CD4-positive, alpha-beta T cell treated with Interleukin-12 subunit alpha and Interleukin-12 subunit beta, for 1 hour (primary cell): Measurements from ENCODE around the gene DNM3.

ENCODE experiments used
- DNase-seq: peaks from one replicate; pipeline ENCODE4 v3.0.0-alpha.2; 2020

DNM3 gene

GRCh38 chr1:171819946-171820345, 21.4 kb upstream of the DNM3 start:
- no peak for DNase-seq

- no peak for DNase-seq
These were observed 14.3 kb upstream of the DNM3 start for GRCh38 chr1:171826973-171827372.

GRCh38 chr1:171828794-171829193, 12.5 kb upstream of the DNM3 start:
- no peak for DNase-seq

- DNase-seq = no peak
These were observed 8.0 kb upstream of the DNM3 start for GRCh38 chr1:171833091-171833825.

- no peak for DNase-seq
These were observed 6.5 kb upstream of the DNM3 start for GRCh38 chr1:171834821-171835220.

GRCh38 chr1:171835891-171836290, 5.4 kb upstream of the DNM3 start:
- DNase-seq = no peak

GRCh38 chr1:171841931-171842761, 848 bp downstream of the DNM3 start:
- DNase-seq = peak; percentile 17

- no peak for DNase-seq
These were observed 3.1 kb downstream of the DNM3 start for GRCh38 chr1:171844381-171844780.

- DNase-seq = no peak
These were observed 4.7 kb downstream of the DNM3 start for GRCh38 chr1:171845998-171846397.

GRCh38 chr1:171849245-171849898, 8.1 kb downstream of the DNM3 start:
- DNase-seq = no peak

- DNase-seq = no peak
These were observed 9.5 kb downstream of the DNM3 start for GRCh38 chr1:171850651-171851350.

GRCh38 chr1:171852272-171852671, 11.0 kb downstream of the DNM3 start:
- no peak for DNase-seq

GRCh38 chr1:171855381-171855780, 14.1 kb downstream of the DNM3 start:
- no peak for DNase-seq

- DNase-seq = no peak
These were observed 17.4 kb downstream of the DNM3 start for GRCh38 chr1:171858696-171859095.

GRCh38 chr1:171860696-171861095, 19.4 kb downstream of the DNM3 start:
- DNase-seq = no peak

- DNase-seq = no peak
These were observed 22.2 kb downstream of the DNM3 start for GRCh38 chr1:171863531-171863930.

- DNase-seq = no peak
These were observed 23.0 kb downstream of the DNM3 start for GRCh38 chr1:171864308-171864707.

- DNase-seq = no peak
These were observed 23.8 kb downstream of the DNM3 start for GRCh38 chr1:171865106-171865505.

- no peak for DNase-seq
These were observed 25.9 kb downstream of the DNM3 start for GRCh38 chr1:171867236-171867635.

- no peak for DNase-seq
These were observed 27.0 kb downstream of the DNM3 start for GRCh38 chr1:171868217-171868803.

GRCh38 chr1:171869097-171869496, 27.8 kb downstream of the DNM3 start:
- DNase-seq = no peak

- no peak for DNase-seq
These were observed 30.6 kb downstream of the DNM3 start for GRCh38 chr1:171871848-171872247.

GRCh38 chr1:171872430-171872829, 31.1 kb downstream of the DNM3 start:
- no peak for DNase-seq
